ENCODE measurements around the gene BTF3L4.

- no peak for TF ChIP-seq CTCF (IDR thresholded peaks at IDR 0.05; ENCODE audit: poor library complexity)
- TF ChIP-seq EZH2 (IDR thresholded peaks at IDR 0.05; ENCODE audit: borderline replicate concordance): no peak
Measured at GRCh38 chr1:52119301-52120079, 63.4 kb downstream of the BTF3L4 start.

Measured in hepatocyte (in vitro differentiated cells).